GM19452 (cell line): ENCODE measurements around the gene PLCB4.
"Not testable (repeated sequence)": the region's sequence is repeated elsewhere in the genome, so short reads cannot be mapped to it uniquely, and the experiment has no call there.

Source experiments
- ATAC-seq: cut with Tn5 transposase; IDR thresholded peaks from one replicate; pipeline ENCODE4 v1.9.1; 2021; ENCODE audit not compliant: unreplicated experiment

PLCB4 gene

DNA sequence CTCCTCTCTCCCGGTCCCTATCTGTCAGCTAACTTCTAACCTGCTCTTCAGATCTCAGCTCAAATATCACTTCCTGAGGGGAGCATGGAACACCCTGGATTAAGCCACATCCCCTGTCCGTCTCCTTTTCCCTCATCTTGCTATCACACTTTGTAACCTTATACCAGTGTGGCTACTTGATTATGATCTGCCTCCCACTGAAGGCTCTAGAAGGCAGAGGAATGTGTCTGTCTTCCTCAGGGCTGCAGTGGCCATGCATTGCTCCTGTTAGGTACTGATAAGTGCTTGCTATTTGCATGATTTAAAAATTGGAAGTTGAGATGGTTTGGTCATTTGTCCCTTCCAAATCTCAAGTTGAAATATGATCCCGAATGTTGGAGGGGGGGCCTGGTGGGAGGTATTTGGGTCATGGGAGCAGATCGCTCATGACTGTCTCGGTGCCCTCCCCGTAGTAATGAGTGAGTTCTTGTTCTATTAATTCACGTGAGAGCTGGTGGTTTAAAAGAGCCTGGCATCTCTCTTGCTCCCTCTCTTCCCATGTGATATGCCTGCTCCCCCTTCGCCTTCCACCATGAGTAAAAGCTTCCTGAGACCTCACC is 71.4 kb downstream of the PLCB4 start:
- ATAC-seq: no peak

- no peak for ATAC-seq
Observed at GRCh38 chr20:9141070-9141469, 72.2 kb downstream of the PLCB4 start.

- ATAC-seq: no peak
Observed at GRCh38 chr20:9141921-9142320, 73.0 kb downstream of the PLCB4 start.

- no peak for ATAC-seq
Observed at GRCh38 chr20:9142809-9143208, 73.9 kb downstream of the PLCB4 start.

GRCh38 chr20:9143926-9144325 is 75.0 kb downstream of the PLCB4 start:
- ATAC-seq: no peak

GRCh38 chr20:9144643-9145042 is 75.8 kb downstream of the PLCB4 start:
- ATAC-seq: no peak

DNA sequence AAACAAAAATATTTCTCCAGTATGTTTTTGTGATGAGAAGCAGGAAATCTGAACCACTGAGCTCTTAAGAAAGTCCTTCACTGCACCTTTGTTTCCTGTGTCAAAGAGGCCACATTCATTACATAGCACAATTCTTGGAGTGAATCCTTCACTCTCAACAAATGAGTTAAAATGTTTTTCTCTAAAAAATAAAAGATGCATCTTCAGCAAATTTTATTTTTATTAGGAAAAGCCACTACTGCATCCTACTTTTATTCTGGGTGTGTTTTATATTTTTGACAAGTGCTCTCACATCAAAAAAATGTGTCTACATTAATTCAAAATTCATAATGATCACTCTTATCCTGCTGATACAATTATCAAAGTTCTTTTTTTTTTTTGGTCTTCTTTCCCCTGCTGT is 76.3 kb downstream of the PLCB4 start:
- ATAC-seq: no peak

DNA sequence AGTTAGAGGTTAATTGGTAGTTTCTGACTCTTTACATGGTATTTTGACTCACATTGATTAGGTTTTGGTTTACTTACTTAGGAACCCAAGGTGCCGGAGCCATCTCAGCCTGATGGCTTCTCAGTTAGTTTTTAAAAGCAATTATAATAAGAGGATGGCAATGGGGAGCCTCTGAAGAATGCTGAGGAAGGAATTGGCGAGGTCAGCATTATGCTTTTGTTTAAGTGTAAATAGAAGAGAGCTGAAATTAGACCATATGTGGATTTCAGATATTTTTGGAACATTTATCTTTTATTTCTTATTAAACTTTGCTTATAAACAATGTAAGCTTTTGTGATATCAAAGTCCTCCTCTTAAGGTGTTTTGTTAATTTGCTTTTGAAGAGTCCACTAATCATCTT is 77.8 kb downstream of the PLCB4 start:
- no peak for ATAC-seq

GRCh38 chr20:9147547-9148024 is 78.7 kb downstream of the PLCB4 start:
- no peak for ATAC-seq

DNA sequence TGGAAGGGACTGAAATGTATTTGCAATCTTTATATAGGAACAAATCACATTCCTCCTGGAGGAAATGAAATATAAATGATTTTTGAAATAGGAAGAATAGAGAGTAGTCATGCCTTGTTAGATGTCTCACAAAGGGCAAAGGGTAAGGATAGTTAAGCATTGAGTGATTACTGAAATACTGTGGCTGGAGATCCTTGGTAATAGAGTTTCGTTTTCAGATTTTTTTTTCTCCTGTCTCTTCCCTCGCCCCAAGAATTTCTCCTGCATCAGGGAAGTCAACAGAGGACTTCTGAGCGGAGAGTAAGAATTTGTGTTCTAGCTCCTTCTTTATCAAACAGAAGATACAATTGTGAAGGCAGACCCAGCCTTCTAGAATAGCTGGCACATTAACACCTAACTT is 79.4 kb downstream of the PLCB4 start:
- ATAC-seq: no peak

DNA sequence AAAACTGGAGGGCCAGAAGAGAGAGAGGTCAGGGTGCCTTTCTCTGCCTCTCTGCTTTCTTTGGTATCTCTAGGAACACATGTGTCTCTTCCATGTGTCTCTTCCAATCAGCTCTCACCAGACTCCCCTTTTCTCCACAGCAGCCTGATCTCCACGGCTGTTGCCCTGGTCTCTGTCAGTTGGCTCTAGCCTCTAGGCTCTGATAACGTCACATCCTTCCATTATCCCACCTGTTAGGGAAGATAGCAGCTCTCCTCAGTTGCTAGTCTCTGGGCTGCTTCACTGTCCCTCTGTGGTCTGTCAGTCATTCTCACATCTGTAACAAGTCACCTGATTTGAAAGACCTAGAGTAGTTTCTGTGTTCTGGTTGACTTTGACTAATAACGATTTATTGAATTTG is 80.2 kb downstream of the PLCB4 start:
- ATAC-seq: no peak

DNA sequence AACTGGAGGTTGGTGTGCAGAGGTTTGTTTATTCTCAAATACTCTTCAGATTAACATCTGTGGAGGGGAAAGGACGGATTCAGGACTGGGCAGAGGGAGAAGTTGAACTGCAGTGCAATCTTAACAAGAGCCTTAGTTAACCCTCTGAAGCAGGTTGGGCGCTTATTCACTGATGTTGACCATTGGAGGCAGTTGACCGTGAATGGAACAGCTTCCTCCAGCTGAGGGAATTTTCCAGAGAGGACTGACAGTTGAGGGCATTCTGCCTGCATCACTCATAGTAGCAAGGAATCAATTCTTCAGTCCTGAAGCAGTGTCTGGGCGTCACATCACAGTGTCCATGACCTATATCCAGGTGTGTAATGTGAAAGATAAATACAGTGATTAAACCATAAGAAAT is 80.9 kb downstream of the PLCB4 start:
- no peak for ATAC-seq

DNA sequence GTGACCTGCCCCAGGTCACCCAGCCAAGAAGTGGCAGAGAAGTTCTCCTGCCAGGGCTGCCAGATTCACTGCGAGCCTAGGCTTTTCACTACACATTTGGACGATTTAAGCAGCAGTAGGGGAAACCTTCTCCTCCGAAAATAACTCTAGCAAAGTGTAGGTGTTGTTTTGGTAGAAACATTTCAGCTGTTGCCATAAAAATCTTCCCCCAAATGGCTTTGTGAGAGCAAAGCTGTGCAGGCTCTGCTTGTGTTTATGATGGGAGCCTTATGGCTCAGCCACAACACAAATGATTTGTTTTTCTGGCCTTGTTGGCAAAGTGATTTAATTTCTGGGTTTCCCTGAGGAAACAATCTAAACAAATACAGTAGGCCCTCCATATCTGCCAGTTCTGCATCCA is 81.8 kb downstream of the PLCB4 start:
- ATAC-seq: no peak

GRCh38 chr20:9152139-9152538 is 83.3 kb downstream of the PLCB4 start:
- ATAC-seq: not testable (repeated sequence)

GRCh38 chr20:9154464-9155024 is 85.7 kb downstream of the PLCB4 start:
- ATAC-seq: no peak

DNA sequence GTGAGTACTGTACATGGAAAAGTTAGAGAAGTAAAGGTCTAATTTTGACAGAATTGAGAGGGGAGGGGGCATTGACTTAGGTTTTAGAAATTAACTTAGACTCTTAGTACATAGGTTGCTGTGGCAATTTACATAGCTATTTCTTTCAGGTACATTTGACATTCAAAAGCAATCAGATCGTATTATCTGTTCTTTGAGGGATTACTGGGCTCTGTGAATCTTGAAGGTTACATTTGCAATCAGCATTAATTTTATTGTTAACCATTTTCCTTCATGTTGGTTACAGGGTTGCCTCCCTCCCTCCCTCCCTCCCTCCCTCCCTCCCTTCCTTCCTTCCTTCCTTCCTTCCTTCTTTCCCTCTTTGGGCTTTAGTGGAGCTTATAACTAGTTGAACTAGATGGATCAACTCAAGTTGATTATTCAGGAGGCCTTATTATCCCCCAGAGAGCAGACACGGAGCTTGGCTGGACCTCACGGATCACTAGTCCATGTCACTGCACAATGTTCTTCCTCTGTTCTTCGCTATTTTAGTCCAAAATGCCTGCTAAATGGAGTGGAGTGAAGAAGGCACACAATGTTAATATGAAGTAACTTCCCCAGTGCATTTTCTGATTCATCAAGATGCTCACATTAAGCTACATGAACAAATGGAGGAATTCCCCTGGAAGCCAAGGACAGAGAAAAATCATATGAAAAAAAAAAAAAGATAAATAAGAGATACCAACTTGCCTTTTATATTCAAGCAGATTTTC is 87.8 kb downstream of the PLCB4 start:
- no peak for ATAC-seq

DNA sequence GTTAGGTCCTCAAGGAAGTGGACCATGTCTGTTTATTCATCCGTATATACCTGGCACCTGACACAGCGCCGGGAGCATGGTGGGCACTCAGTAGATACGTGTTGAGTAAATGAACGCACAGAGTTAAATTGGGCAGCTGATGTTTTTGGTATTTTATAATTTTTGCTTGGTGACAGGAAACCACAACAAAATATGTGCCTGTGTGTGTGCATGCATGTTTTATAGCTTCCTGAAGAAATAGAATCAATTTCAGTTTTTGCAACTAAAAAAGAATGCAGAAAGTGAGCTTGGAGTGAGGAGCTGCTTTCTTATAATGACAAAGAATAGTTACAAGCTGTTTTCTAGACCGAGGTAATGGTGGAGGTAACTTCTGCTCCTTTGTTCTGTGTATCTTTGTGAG is 91.4 kb downstream of the PLCB4 start:
- no peak for ATAC-seq

DNA sequence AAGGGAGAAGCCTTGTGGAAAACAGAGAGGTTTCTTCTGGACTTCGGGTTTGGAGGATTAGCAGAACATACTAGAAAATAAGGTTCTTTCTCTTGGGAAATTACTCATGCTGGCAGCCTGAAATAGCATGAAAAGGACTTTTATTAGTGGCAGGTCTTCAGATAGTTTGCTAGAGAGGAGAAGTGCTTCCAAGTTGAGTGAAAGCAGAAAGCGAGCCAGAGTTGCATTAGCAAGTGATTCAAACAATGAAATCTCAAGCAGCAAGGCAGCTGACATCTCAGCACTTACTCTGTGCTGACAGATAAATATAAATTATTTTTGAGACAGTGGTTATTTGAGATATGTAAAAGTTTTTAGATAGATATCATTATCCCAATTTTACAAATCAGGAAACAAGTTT is 91.9 kb downstream of the PLCB4 start:
- no peak for ATAC-seq

- no peak for ATAC-seq
Observed at GRCh38 chr20:9161311-9161710, 92.4 kb downstream of the PLCB4 start.

GRCh38 chr20:9163251-9163650 is 94.4 kb downstream of the PLCB4 start:
- ATAC-seq: no peak

DNA sequence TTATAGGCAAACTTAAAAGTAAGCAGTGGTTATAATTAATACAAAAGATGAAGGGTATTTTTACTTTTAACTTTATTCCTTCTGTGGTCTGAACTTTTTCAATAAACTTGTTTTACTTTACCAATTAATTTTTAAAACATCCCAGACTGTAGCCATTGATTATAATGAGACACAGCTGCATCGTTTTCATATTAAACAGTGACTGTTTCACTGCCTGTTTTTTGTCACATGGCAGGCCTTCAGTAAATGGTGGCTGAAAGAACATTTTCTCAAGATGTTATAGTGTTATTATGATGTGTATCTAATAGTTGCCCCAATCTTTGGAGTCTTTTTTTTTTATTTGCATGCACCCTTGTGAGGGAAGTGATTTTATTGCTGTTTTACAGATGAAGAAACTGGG is 95.1 kb downstream of the PLCB4 start:
- ATAC-seq: no peak

- ATAC-seq: no peak
Observed at GRCh38 chr20:9165261-9165660, 96.4 kb downstream of the PLCB4 start.
